Tibial artery (tissue), 4 donors: Measurements from ENCODE around the gene GUCY2D.

Source experiments
- DNase-seq, 2 donors: peaks; one replicate each; pipeline ENCODE4 v3.0.0-alpha.2; 2019
- H3K27ac ChIP-seq, 2 donors: fragments of 200-600 bp; sonication (generic) in 1 of 2; 1 replicate in 1 of 2; 2 replicates in 1 of 2; pipeline ENCODE4 v1.5.1; 2018 to 2019; ENCODE audit warnings: mild to moderate bottlenecking in 1 of 2
- H3K27me3 ChIP-seq, 2 donors: fragments of 200-600 bp; sonication (generic) in 1 of 2; one replicate each; pipeline versions ENCODE4 v1.5.1 to v1.6.0; 2016 to 2019
- H3K36me3 ChIP-seq, 3 donors: fragments of 200-600 bp; sonication (generic) in 2 of 3; one replicate each; pipeline ENCODE4 v1.5.1; 2016 to 2019; ENCODE audit warnings: mild to moderate bottlenecking in 2 of 3
- H3K4me1 ChIP-seq, 4 donors: fragments of 200-600 bp; sonication (generic) in 2 of 4; 1 replicate in 3 of 4; 2 replicates in 1 of 4; pipeline ENCODE4 v1.5.1; 2016 to 2019
- H3K4me3 ChIP-seq, 2 donors: fragments of 200-600 bp; sonication (generic) in 1 of 2; 1 replicate in 1 of 2; 2 replicates in 1 of 2; pipeline ENCODE4 v1.5.1; 2018 to 2019; ENCODE audit warnings: mild to moderate bottlenecking in 2 of 2
- H3K9me3 ChIP-seq, 3 donors: fragments of 200-600 bp; sonication (generic) in 1 of 3; one replicate each; pipeline ENCODE4 v1.5.1; 2016 to 2019
- CTCF ChIP-seq, 2 experiments: fragments of 200-600 bp in 1 of 2; fragments of 450-650 bp in 1 of 2; IDR thresholded peaks; one replicate each; pipeline ENCODE4 v1.5.1; 2017 to 2019; ENCODE audit warnings: antibody characterized with exemption in 2 of 2, mild to moderate bottlenecking in 1 of 2, moderate library complexity in 1 of 2
- intact Hi-C: fragments of 100-400 bp; cut with DNase I; formaldehyde crosslinking; loops from one replicate; pipeline ENCODE4 v1.15.0; 2023; ENCODE audit warnings: low total_unique reads

GUCY2D gene

GRCh38 chr17:8048736-8049135 lies 46.3 kb downstream of the GUCY2D start:
- no peak for DNase-seq
- H3K9me3 ChIP-seq = no peaks in the 10 kb centered on the region
- H3K4me3 ChIP-seq = no peak overlapping the region
- no peak for TF ChIP-seq CTCF (IDR thresholded peaks at IDR 0.05)
- no peak overlapping the region for H3K27ac ChIP-seq
- intact Hi-C loops = no loop called here
- H3K27me3 ChIP-seq = peaks cover 0 to 45% of the 10 kb centered on the region in 2 donors
- no peaks in the 10 kb centered on the region for H3K36me3 ChIP-seq
- H3K4me1 ChIP-seq = no peaks in the 10 kb centered on the region

- no peaks in the 10 kb centered on the region for H3K4me1 ChIP-seq
- H3K4me3 ChIP-seq = no peak overlapping the region
- TF ChIP-seq CTCF (IDR thresholded peaks at IDR 0.05) = no peak
- no peaks in the 10 kb centered on the region for H3K9me3 ChIP-seq
- intact Hi-C loops = no loop called here
- DNase-seq = peak in 1 of 2 donors; percentile 57
- H3K27me3 ChIP-seq = peaks cover 0 to 48% of the 10 kb centered on the region in 2 donors
- H3K27ac ChIP-seq = no peak overlapping the region
- no peaks in the 10 kb centered on the region for H3K36me3 ChIP-seq
Measured at GRCh38 chr17:8051831-8052230, 49.4 kb downstream of the GUCY2D start.

GRCh38 chr17:8052256-8053252 lies 50.1 kb downstream of the GUCY2D start:
- peaks cover 0 to 46% of the 10 kb centered on the region in 2 donors for H3K27me3 ChIP-seq
- H3K36me3 ChIP-seq = no peaks in the 10 kb centered on the region
- intact Hi-C loops = no loop called here
- H3K4me1 ChIP-seq = no peaks in the 10 kb centered on the region
- H3K27ac ChIP-seq = no peak overlapping the region
- H3K9me3 ChIP-seq = no peaks in the 10 kb centered on the region
- no peak for DNase-seq
- no peak overlapping the region for H3K4me3 ChIP-seq
- no peak for TF ChIP-seq CTCF (IDR thresholded peaks at IDR 0.05)

- Histone ChIP-seq H3K9me3 (no peaks in the 10 kb centered on the region), H3K27ac (no peak overlapping the region), H3K4me3 (no peak overlapping the region), H3K4me1 (peaks cover 0 to 4% (median 0%) of the 10 kb centered on the region in 4 donors), H3K27me3 (peaks cover 0 to 45% of the 10 kb centered on the region in 2 donors), H3K36me3 (no peaks in the 10 kb centered on the region)
- TF ChIP-seq CTCF (IDR thresholded peaks at IDR 0.05) = no peak
- intact Hi-C loops = no loop called here
- no peak for DNase-seq
Measured at GRCh38 chr17:8053600-8053999, 51.2 kb downstream of the GUCY2D start.

- H3K36me3 ChIP-seq = no peaks in the 10 kb centered on the region
- no peaks in the 10 kb centered on the region for H3K9me3 ChIP-seq
- no peak for DNase-seq
- H3K4me1 ChIP-seq = peaks cover 0 to 4% (median 0%) of the 10 kb centered on the region in 4 donors
- no peak overlapping the region for H3K4me3 ChIP-seq
- TF ChIP-seq CTCF (IDR thresholded peaks at IDR 0.05) = no peak
- H3K27ac ChIP-seq = no peak overlapping the region
- intact Hi-C loops = no loop called here
- H3K27me3 ChIP-seq = peaks cover 0 to 63% of the 10 kb centered on the region in 2 donors
Measured at GRCh38 chr17:8055851-8056231, 53.4 kb downstream of the GUCY2D start.
